Measurements from ENCODE around the gene EEF1AKMT2.

The EEF1AKMT2 gene

GRCh38 chr10:124709861-124710260 is 81.8 kb downstream of the EEF1AKMT2 start:
- CTCF ChIA-PET = no interaction called here
- no peak overlapping the region for H3K4me3 ChIP-seq (ENCODE audit: low read depth, low read length)
- POLR2A ChIA-PET = no interaction called here
- DNase-seq (ENCODE audit: low read depth, low spot score) = no peak
- TF ChIP-seq CTCF (IDR thresholded peaks at IDR 0.05; ENCODE audit: insufficient read depth, low read length, missing control alignments) = no peak

- no peak for TF ChIP-seq CTCF (IDR thresholded peaks at IDR 0.05; ENCODE audit: insufficient read depth, low read length, missing control alignments)
- ChIA-PET POLR2A (no interaction called here), CTCF (interaction anchor here (1.0 to 1.1 kb wide), 2 partner anchors 32 to 36 kb away, joined by 4 to 6 read pairs; no protein-coding TSS in a partner anchor)
- no peak overlapping the region for H3K4me3 ChIP-seq (ENCODE audit: low read depth, low read length)
- DNase-seq (ENCODE audit: low read depth, low spot score) = no peak
These were observed 82.7 kb downstream of the EEF1AKMT2 start for GRCh38 chr10:124708922-124709520.

GRCh38 chr10:124708246-124708779 is 83.4 kb downstream of the EEF1AKMT2 start:
- CTCF ChIA-PET = interaction anchor here (1.0 to 1.3 kb wide), 5 partner anchors 11 to 37 kb away, joined by 3 to 6 read pairs (median 4); no protein-coding TSS in a partner anchor
- H3K4me3 ChIP-seq (ENCODE audit: low read depth, low read length) = no peak overlapping the region
- POLR2A ChIA-PET = no interaction called here
- DNase-seq (ENCODE audit: low read depth, low spot score) = no peak
- TF ChIP-seq CTCF (IDR thresholded peaks at IDR 0.05; ENCODE audit: insufficient read depth, low read length, missing control alignments) = no peak

All from AG04449 (cell line).